ENCODE data around the gene TTLL9.

GRCh38 chr20:31836853-31837608 lies 33.4 kb upstream of the TTLL9 start:
- TF ChIP-seq CTCF (IDR thresholded peaks at IDR 0.05) (no peak), POLR2A (IDR thresholded peaks at IDR 0.05) (no peak)

All from thyroid gland (tissue), 4 donors.